NCI-H187 treated with DMSO at 0.1 percent for 48 hours (cell line): Measurements from ENCODE around the gene ITGB4.

Experiments
- DNase-seq: peaks from one replicate; lab custom pipeline; 2025; lab: John Stamatoyannopoulos, UW

ITGB4 gene

DNA sequence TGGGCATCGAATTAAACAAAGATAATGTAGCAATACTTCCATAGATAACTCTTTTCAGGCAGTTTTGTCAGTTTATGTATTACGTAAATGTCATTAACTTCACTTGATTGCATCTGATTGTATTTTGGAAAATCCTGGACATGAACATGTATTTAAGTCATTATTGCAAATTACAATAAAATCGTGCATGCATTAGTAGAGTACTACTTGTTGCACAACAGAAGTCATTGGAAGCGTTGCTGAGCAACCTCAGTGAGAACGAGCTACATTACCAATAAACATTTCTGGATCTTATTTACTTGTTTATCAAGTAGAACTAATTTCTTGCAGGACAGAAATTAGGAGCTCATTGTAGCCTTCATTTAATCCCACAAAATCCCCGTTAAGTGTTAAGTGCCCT lies 70.0 kb downstream of the ITGB4 start:
- DNase-seq: no peak

DNA sequence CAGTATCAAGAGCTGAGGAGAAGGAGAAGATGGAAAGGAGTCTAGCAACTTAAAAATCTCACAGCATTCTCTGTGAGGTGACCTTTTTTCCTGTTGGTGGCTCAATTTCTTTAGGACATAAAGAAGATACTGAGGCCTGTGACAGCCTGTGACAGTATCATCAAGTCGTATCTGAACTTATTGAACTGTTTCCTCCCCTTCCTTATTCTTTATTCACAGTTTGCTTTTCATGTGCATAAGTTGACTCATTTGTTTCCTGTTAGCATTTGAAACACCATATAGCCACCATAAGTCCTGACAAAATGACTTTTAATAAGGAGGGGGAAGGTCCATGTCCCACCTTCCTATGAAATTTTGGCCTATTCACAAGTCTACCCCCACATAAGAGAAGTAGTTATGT lies 72.2 kb downstream of the ITGB4 start:
- no peak for DNase-seq

DNA sequence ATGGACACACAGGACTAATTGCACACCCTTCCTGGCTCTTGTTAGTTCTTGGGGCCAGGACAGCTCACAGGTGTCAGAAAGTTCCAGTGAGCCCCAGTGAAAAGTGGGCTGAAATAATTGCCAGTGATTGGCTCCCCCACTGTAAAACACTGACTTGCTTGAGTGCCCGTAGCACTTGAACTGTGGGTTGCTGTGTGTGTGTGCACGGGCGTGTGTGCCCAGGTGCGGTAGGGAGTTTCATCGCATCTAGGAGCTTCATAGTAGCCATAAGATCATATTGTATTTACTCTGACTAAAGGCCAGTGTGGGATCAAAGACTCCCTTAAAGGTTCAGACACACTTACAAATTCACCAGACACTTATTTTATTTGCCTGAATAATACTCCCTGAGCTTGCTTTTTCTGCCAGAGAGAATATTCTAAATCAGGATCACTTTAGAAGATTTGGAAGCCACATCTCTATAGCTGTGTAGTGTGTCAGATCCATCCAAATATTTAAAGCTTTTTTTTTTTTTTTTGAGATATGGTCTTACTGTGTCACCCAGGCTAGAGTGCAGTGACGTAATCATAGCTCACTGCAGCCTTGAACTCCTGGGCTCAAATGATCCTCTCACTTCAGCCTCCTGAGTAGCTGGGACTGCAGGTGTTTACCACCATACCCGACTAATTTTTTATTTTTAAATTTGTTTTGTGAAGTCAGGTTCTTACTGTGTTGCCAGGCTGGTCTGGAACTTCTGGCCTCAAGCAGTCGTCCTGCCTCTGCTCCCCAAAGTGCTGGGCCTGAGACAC lies 74.8 kb downstream of the ITGB4 start:
- no peak for DNase-seq

GRCh38 chr17:75799402-75799801 lies 78.1 kb downstream of the ITGB4 start:
- DNase-seq: no peak

- no peak for DNase-seq
These were observed 82.6 kb downstream of the ITGB4 start for GRCh38 chr17:75803883-75804282.

DNA sequence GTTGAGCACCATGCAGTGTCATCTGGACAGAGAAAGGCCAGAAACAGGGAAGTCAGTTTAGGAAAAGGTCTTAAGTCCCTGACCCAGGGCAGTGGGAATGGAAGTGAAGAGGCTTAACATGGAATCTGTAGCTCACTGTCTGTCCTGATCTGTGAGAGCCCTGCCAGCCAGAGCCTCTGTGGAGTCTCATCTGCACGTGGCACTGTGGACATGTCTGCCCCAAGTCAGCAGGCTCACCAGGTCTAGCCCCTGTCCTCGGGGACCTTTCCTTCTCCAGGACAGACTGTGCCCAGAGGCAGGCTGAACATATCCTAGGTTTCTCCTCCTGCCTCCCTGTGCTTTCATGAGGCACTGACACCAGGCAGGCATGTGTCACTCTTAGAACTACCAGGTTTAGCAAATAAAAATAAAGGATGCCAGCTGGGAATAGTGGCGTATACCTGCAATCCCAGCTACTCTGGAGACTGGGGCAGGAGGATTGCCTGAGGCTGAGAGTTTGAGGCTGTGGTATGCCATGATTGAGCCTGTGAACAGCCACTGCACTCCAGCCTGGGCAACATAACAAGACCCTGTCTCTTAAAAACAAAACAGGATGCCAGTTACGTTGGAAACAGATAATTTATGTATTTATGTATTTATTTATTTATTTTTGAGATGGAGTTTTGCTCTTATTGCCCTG lies 85.7 kb downstream of the ITGB4 start:
- DNase-seq: no peak
